Measurements from ENCODE around the gene KSR2. TPM values are rescaled to one million over a fixed set of nuclear protein-coding genes. Genes with fewer than 3 reads are reported as not detected.

Gene KSR2
- total RNA-seq, 1 experiment from 2014 or later, result 0.02 TPM

GRCh38 chr12:117890644-117891043 lies 78.1 kb downstream of the KSR2 start:
- no TSS peak for BruUV-seq (replicated peaks)
- H3K36me3 Mint-ChIP-seq (ENCODE audit: insufficient read depth, unreplicated experiment), result no peaks in the 10 kb centered on the region
- DNase-seq (ENCODE audit: unreplicated experiment), result peak; percentile 34
- H3K27me3 Mint-ChIP-seq (ENCODE audit: insufficient read depth, unreplicated experiment), result no peaks in the 10 kb centered on the region
- intact Hi-C loops (cut with micrococcal nuclease), result no loop called here
- no peaks in the 10 kb centered on the region for H3K4me1 Mint-ChIP-seq (ENCODE audit: insufficient read depth, unreplicated experiment)
- POLR2A ChIA-PET, result interaction anchor here (1.2 kb wide), 1 partner anchor 245 kb away, joined by 5 read pairs; the partner anchor contains the start of gene PEBP1
- no peak overlapping the region for H3K27ac Mint-ChIP-seq (ENCODE audit: low read depth, unreplicated experiment)
- TF ChIP-seq, protein P1, sequence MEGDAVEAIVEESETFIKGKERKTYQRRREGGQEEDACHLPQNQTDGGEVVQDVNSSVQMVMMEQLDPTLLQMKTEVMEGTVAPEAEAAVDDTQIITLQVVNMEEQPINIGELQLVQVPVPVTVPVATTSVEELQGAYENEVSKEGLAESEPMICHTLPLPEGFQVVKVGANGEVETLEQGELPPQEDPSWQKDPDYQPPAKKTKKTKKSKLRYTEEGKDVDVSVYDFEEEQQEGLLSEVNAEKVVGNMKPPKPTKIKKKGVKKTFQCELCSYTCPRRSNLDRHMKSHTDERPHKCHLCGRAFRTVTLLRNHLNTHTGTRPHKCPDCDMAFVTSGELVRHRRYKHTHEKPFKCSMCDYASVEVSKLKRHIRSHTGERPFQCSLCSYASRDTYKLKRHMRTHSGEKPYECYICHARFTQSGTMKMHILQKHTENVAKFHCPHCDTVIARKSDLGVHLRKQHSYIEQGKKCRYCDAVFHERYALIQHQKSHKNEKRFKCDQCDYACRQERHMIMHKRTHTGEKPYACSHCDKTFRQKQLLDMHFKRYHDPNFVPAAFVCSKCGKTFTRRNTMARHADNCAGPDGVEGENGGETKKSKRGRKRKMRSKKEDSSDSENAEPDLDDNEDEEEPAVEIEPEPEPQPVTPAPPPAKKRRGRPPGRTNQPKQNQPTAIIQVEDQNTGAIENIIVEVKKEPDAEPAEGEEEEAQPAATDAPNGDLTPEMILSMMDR (IDR thresholded peaks at IDR 0.05; ENCODE audit: unreplicated experiment), result no peak
- H3K4me3 Mint-ChIP-seq (ENCODE audit: unreplicated experiment), result no peak overlapping the region
- no peaks in the 10 kb centered on the region for H3K9me3 Mint-ChIP-seq (ENCODE audit: unreplicated experiment)
- CTCF ChIA-PET, result no interaction called here

DNA sequence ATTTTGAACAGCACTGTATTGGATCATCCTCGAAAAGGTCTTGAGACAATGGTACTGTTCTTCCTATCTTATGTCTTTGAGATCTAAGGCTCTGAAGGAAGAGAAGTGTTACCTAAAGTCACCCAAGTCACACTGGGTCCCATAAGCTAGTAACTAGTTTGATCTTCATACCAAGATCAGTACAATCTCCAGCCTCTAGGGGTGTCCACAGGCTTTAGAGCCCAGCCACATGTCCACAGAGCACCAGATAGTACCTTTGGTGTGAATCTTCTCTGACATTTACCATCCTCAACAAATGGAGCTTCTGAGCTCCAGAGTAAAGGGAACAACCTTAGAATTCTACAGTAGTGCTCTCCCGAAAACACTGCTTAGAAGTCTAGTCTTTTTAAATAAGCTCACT lies 78.7 kb downstream of the KSR2 start:
- H3K27ac Mint-ChIP-seq (ENCODE audit: low read depth, unreplicated experiment), result no peak overlapping the region
- ChIA-PET CTCF (interaction anchor here (0.6 kb wide), 1 partner anchor 143 kb away, joined by 4 read pairs; no protein-coding TSS in a partner anchor), POLR2A (interaction anchor here (0.6 to 1.2 kb wide), 2 partner anchors 34 to 245 kb away, joined by 3 to 5 read pairs; partner anchors contain the start of gene PEBP1)
- intact Hi-C loops (cut with micrococcal nuclease), result no loop called here
- TF ChIP-seq, protein P1 (IDR thresholded peaks at IDR 0.05; ENCODE audit: unreplicated experiment), result no peak
- no peaks in the 10 kb centered on the region for H3K27me3 Mint-ChIP-seq (ENCODE audit: insufficient read depth, unreplicated experiment)
- no peak overlapping the region for H3K4me3 Mint-ChIP-seq (ENCODE audit: unreplicated experiment)
- no TSS peak for BruUV-seq (replicated peaks)
- no peaks in the 10 kb centered on the region for H3K4me1 Mint-ChIP-seq (ENCODE audit: insufficient read depth, unreplicated experiment)
- DNase-seq (ENCODE audit: unreplicated experiment), result peak; percentile 2
- no peaks in the 10 kb centered on the region for H3K9me3 Mint-ChIP-seq (ENCODE audit: unreplicated experiment)
- H3K36me3 Mint-ChIP-seq (ENCODE audit: insufficient read depth, unreplicated experiment), result no peaks in the 10 kb centered on the region

- CTCF ChIA-PET, result interaction anchor here (1.2 kb wide), 1 partner anchor 14 kb away, joined by 4 read pairs; no protein-coding TSS in a partner anchor
- no peaks in the 10 kb centered on the region for H3K36me3 Mint-ChIP-seq (ENCODE audit: insufficient read depth, unreplicated experiment)
- no TSS peak for BruUV-seq (replicated peaks)
- no peak for DNase-seq (ENCODE audit: unreplicated experiment)
- no peak overlapping the region for H3K4me3 Mint-ChIP-seq (ENCODE audit: unreplicated experiment)
- POLR2A ChIA-PET, result no interaction called here
- H3K27me3 Mint-ChIP-seq (ENCODE audit: insufficient read depth, unreplicated experiment), result no peaks in the 10 kb centered on the region
- intact Hi-C loops (cut with micrococcal nuclease), result no loop called here
- H3K9me3 Mint-ChIP-seq (ENCODE audit: unreplicated experiment), result no peaks in the 10 kb centered on the region
- H3K4me1 Mint-ChIP-seq (ENCODE audit: insufficient read depth, unreplicated experiment), result no peaks in the 10 kb centered on the region
- no peak overlapping the region for H3K27ac Mint-ChIP-seq (ENCODE audit: low read depth, unreplicated experiment)
- TF ChIP-seq, protein P1 (IDR thresholded peaks at IDR 0.05; ENCODE audit: unreplicated experiment), result no peak
Measured at GRCh38 chr12:117889098-117889497, 79.7 kb downstream of the KSR2 start.

GRCh38 chr12:117885211-117885610 lies 83.6 kb downstream of the KSR2 start:
- H3K27ac Mint-ChIP-seq (ENCODE audit: low read depth, unreplicated experiment), result no peak overlapping the region

More at GRCh38 chr12:117885211-117885610, 83.6 kb downstream of the KSR2 start:
- no TSS peak for BruUV-seq (replicated peaks)
- H3K4me1 Mint-ChIP-seq (ENCODE audit: insufficient read depth, unreplicated experiment), result peaks cover 8% of the 10 kb centered on the region
- H3K27me3 Mint-ChIP-seq (ENCODE audit: insufficient read depth, unreplicated experiment), result no peaks in the 10 kb centered on the region
- H3K9me3 Mint-ChIP-seq (ENCODE audit: unreplicated experiment), result peaks cover 10% of the 10 kb centered on the region
- intact Hi-C loops (cut with micrococcal nuclease), result no loop called here
- ChIA-PET POLR2A (no interaction called here), CTCF (interaction anchor here (1.2 kb wide), 1 partner anchor 10 kb away, joined by 6 read pairs; no protein-coding TSS in a partner anchor)
- H3K36me3 Mint-ChIP-seq (ENCODE audit: insufficient read depth, unreplicated experiment), result no peaks in the 10 kb centered on the region
- no peak for DNase-seq (ENCODE audit: unreplicated experiment)
- TF ChIP-seq, protein P1 (IDR thresholded peaks at IDR 0.05; ENCODE audit: unreplicated experiment), result no peak
- no peak overlapping the region for H3K4me3 Mint-ChIP-seq (ENCODE audit: unreplicated experiment)

Data from MCF 10A (cell line).